D721Med (cell line): ENCODE results near the gene NET1.

Source experiments
- DNase-seq: peaks from one replicate; pipeline ENCODE4 v3.0.0; 2011; ENCODE audit warnings: low spot score; ENCODE audit not compliant: insufficient read length
- FAIRE-seq: peaks from 2 replicates; lab custom pipeline; 2011; peaks lifted over from hg19 to GRCh38; lab: Jason Lieb, UNC
- TF ChIP-seq, protein P1 (sequence below): IDR thresholded peaks from 2 replicates; pipeline ENCODE4 v1.5.1; 2012; ENCODE audit warnings: mild to moderate bottlenecking, control low read depth; ENCODE audit not compliant: insufficient read depth; ENCODE audit errors: missing control alignments

The NET1 gene

DNA sequence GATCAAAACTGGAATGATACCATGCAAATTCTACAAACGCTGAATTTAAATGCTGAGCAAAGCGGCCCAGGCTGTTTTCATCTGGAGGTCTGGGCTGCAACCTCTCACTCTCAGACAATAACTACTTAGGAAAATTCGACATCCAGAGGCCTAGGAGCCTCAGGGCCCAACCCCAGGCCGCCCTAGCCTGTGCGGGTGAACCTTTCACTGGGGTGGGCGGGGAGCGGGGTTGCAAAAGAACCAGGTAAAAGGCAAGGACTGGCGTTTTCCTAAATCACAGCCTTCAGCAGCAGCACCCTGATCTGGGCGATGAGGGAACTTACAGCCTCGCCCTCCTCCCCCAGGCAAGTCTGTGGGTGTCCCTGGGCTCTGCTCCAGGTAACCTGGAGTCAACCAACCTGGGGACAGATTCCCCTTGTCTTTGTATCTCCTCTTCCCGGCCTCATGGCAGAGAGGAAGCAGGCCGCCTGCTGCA lies 53.7 kb downstream of the NET1 start:
- TF ChIP-seq, protein P1, sequence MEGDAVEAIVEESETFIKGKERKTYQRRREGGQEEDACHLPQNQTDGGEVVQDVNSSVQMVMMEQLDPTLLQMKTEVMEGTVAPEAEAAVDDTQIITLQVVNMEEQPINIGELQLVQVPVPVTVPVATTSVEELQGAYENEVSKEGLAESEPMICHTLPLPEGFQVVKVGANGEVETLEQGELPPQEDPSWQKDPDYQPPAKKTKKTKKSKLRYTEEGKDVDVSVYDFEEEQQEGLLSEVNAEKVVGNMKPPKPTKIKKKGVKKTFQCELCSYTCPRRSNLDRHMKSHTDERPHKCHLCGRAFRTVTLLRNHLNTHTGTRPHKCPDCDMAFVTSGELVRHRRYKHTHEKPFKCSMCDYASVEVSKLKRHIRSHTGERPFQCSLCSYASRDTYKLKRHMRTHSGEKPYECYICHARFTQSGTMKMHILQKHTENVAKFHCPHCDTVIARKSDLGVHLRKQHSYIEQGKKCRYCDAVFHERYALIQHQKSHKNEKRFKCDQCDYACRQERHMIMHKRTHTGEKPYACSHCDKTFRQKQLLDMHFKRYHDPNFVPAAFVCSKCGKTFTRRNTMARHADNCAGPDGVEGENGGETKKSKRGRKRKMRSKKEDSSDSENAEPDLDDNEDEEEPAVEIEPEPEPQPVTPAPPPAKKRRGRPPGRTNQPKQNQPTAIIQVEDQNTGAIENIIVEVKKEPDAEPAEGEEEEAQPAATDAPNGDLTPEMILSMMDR, result no peak
- FAIRE-seq (no peak), DNase-seq (no peak)

DNA sequence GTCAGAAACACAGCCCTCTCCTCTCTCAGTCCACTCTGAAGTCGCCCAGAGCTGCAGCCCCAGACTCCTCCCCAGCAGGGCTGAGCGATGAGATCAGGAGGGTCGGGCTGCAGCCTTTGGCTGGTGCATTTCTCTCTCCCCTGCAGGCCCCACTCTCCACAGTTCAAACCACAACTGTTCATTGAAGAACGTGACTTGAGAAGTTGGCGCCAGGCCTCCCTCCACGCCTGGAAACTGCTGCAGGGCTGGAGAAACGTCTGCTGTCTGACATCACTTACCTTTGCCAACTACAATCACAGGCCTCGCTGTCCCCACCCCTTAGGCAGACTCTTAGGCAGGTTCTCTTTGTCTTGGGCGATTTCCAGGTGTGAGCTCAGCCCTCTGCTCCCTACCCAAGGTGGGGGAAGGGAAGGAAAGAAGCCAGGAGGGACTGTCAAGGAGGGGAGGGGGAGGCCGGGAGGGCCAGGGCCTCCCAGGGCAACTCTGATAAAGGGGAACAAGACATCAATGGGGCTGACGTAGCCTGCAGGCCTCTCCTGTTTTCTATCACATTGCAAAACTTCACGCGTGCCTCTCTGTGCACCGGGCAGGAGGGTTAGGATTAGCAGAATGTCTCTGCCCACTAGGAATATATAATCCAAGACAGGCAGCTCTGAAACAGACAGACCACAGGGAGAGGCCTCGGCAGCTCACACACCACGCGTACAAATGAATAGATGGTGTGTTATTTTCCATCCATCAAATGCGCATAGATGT lies 54.3 kb downstream of the NET1 start:
- FAIRE-seq (no peak), DNase-seq (no peak)
- TF ChIP-seq, protein P1, result no peak

DNA sequence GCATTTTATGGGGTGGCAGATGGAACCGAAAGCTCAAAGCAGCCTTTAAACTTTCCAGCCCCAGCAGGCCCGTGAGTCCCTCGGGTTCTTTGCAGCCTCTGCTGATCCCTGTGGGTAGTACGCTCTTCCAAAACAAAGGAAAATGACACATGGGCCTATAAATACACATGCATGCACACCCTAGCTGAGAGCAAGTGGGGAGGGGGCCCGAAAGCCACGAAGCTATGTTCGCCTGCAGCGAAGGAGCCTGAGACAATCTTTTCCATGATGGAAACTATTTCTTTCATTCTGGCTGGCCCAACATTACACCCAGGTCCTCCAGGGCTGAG lies 54.8 kb downstream of the NET1 start:
- TF ChIP-seq, protein P1, result no peak

DNA sequence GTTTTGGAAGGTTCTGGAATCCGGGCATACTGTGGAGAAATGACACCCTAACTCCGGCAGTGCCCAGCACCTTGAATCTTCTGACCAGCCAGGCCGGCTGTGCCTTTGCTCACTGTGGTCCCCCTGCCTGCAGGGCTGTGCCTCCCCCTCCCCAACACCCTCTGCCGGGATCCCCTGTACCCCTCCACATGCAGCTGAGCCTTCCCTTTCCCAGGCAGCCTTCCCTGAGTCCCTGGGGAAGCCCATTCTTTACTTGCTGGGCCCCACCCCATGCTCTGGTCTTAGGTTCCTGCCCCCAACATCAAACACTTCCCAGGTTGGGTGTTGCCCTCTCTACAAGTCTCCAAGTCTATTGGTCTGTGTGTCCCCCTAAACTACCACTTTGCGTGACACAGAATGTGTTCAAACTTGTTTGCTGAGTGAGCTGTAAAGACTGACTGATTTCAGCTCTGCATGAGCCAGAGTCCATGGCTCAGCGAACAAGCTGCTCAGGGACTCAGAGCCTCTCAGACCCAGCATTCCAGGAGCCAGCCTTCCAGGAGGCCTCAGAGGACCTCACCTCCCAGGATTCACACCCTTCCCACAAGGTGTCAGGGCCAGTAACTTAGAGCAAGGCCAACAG lies 55.4 kb downstream of the NET1 start:
- DNase-seq (no peak), FAIRE-seq (no peak)
- TF ChIP-seq, protein P1, result no peak

More for the DNA sequence above, 54.8 kb downstream of the NET1 start:
- DNase-seq (no peak), FAIRE-seq (no peak)

DNA sequence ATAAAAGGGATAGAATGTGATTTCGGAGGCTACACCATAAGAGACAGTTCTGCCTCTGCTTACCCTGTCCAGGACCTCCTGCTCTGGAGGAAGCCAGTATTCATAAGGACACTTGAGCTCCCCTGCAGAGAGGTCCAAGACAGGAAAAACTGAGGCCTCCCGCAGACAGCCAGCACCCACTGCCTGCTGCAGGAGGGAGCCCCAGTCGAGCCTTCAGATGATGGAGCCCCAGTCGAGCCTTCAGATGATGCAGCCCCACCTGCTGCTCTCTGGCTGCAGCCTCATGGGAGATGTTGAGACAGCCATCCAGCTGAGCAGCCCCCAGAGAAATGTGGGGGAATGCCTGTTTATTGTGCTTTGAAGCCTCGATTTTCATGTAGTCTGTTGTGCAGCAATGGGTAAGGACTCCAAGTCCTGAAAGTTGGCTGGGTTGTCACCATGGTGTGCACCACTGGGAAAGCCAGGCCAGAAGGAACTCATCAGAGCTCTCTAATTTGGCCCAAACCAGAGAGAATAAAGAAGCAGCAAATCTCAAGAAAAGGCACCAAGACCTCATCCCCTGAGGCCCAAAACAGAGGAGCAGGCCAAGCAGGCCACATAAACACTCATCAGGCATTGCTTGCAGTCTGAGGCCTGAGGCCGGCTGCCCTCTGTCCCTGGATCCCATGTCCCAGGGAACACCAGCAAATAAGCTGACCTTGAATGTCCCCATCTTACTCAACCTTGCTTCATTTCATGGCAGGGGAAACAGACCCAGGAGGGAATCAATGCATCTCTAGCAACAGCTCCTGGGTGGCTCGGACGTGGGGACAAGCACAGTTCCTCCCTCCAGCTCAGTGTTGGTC lies 56.1 kb downstream of the NET1 start:
- no peak for FAIRE-seq
- TF ChIP-seq, protein P1, result no peak
- DNase-seq, result no peak

DNA sequence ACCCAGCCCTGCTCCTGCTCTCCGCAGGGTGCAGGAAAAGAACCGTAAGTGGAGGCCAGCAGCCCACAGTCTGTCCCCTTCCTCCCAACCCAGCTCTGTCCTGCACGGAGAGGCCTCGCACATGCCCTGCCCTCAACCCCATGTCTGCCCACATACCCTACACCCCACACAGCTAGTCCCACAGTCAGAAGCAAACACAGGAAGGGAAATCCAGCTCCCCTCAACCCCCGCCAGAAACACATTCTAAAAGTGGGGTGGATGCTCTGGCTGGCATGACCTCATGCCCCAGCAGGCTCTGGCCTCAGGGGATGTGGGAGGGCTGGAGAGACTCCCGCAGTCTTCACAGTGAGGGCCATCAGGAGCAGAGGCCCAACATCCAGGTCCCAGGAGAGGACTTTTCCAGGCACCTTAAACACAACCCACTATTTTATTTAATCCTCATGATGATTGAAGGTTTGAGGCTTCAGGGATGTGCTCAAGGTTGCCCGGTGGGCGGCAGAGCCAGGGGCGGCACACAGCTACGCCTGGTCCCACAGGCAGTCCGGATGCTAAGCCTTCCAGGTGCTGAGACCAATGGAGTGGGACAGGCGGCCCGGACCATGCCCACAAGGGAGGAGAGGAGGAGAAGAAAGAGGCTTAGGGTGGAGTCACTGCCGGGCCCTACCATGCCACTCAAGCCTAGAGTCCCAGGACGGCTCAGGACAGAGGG lies 57.1 kb downstream of the NET1 start:
- FAIRE-seq, result no peak
- DNase-seq, result no peak
- TF ChIP-seq, protein P1, result no peak
